Right ventricle myocardium superior (tissue), 1 donor: ENCODE data around the gene RALGAPA2. TPM values are rescaled to one million over a fixed set of nuclear protein-coding genes. Genes with fewer than 3 reads are reported as not detected.

Experiments used
- ATAC-seq: fragments of 200-7000 bp; cut with Tn5 transposase; one replicate; pipeline ENCODE4 v1.9.1; 2020; ENCODE audit warnings: mild to moderate bottlenecking; ENCODE audit not compliant: poor library complexity
- DNase-seq: peaks from one replicate; pipeline ENCODE4 v3.0.0-alpha.2; 2020
- intact Hi-C: fragments of 100-400 bp; cut with DNase I; formaldehyde crosslinking; loops from one replicate; pipeline ENCODE4 v1.11.2; 2022
- total RNA-seq: library from RNA; stranded (reverse); fragmentation: NEBNext Ultra II Directional; extraction: Animal tissue kit (Norgen Biotek cat#: 25700); gene quantifications from one replicate; pipeline ENCODE4 v1.2.1, GENCODE V29; 2021
- donor health status: DM: no; HTN: yes; CAD: no; lungs with severe emphysema.

Gene RALGAPA2
- total RNA-seq, 1 donor from 2014 or later = 15.5 TPM

DNA sequence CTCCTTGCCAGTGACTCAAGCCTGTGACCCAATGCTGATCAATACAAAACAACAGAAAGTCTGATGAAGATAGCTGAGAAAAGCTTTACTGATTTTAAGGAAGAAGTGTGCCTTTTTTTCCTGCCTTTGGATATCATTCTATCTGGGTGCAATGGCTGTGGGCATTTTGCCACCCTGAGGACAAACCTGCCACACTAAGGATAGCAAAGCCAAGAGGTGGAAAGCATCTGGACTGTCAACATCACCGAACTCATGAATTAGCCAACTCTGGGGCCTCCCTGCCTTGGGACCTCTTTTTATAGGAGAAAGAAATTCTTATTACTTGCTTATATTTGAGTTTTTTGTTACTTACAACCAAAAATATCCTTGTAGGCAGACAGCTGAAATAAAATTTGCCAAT lies 19.9 kb downstream of the RALGAPA2 start:
- DNase-seq (no peak), ATAC-seq (no peak)
- intact Hi-C loops = no loop called here

DNA sequence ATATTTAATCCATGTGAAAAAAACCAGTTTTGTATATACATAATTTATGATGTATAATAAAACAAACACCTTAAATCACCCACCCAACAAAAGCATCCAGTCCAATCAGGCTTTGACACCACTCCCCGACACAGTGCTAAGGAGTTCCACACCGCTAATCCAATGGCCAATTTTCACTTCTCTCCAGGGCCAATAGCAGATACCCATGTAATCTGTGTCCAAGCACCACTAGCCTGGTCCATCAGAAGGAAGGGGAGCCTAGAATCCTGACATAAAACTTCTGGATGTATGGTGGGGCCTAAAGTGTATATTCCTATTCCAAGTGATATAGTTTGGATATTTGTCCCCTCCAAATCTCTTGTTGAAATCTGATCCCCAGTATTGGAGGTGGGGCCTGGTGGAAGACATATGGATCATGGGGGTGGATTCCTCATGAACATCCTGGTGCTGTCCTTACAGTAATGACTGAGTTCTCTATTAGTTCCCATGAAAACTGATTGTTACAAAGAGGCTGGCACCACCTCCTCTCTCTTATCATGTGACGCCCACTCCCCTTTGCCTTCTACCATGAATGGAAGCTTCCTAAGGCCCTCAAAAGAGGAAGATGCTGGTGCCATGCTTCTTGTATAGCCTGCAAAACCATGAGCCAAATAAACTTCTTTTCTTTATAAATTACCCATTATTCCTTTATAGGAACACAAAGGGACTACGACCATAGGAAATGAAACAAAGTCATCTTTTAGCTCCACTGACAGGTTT lies 20.8 kb downstream of the RALGAPA2 start:
- ATAC-seq (no peak), DNase-seq (no peak)
- intact Hi-C loops = no loop called here

DNA sequence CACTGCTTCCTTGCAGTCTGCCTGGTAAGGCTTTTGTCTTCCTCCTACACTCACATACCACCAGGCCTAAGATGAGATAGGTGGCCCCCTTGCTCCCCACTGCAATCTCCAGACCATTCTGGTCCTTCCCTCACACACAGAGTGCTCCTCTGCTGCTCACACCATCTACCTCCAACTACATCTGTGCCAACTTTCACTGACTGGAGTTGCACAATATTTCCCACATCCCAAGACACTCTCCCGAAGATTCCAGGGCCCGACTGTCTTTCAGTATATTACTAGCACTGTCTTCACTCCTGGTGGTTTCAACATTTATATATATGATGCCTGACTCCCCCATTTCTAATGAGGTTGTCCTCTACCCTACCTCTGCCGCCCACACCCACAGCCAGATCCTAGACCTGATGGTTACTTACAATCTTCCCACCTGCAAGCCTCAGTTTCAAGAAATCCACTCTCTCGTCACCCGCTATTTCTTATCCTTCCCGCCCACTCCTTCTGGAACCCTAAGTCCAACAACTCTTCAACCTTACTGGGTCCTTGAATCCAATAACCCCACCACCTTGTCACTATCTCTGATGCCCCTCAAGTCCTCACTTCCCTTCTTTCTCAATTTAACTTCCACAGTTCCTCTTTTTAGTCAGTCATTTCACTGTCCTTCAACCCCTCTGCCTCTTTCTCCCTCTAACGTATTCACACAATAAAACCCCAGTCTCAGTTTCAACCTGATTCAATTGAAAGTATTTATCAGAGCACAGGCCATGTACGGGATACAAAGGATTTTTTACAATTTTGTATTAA lies 21.6 kb downstream of the RALGAPA2 start:
- no peak for ATAC-seq
- DNase-seq = no peak
- intact Hi-C loops = no loop called here

DNA sequence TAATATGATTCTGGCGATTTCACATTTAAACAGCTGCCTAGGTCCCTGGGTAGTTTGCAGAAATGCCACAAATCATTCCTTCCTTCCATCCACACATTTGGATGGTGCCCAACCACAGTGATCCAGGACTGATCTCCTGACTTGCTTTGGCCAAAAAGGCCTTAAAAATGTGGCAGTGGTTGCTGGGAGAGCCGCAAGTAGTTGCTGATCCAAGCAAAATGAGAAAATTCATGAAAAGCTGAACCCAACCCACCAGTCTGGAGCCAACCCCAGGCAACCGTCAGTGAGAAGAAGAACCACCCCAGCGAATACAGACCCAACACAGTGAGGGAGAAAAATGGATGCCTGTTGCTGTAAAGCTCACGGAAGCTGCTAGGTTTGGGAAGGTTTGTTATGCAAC lies 25.1 kb downstream of the RALGAPA2 start:
- intact Hi-C loops = no loop called here
- ATAC-seq = no peak
- no peak for DNase-seq

DNA sequence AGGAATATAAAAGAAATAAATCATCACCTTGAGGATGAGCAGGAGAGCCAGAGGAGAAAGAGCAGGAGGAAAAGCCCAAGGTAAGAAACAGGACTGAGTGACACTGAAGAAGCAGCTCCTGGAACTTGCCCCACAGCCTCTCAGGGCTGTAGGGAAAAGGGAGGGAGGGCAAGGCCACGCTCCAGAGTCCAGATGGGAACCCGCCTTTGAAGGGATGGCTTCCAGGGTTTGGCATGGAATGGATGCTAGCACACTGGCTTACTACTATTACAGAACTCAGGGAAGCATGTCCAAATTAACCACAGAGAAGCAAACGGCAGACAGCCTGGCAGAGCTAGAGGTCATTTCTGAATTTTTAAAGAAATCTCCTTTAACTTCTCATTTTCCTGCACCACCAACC lies 26.8 kb downstream of the RALGAPA2 start:
- intact Hi-C loops = no loop called here
- DNase-seq (no peak), ATAC-seq (no peak)

DNA sequence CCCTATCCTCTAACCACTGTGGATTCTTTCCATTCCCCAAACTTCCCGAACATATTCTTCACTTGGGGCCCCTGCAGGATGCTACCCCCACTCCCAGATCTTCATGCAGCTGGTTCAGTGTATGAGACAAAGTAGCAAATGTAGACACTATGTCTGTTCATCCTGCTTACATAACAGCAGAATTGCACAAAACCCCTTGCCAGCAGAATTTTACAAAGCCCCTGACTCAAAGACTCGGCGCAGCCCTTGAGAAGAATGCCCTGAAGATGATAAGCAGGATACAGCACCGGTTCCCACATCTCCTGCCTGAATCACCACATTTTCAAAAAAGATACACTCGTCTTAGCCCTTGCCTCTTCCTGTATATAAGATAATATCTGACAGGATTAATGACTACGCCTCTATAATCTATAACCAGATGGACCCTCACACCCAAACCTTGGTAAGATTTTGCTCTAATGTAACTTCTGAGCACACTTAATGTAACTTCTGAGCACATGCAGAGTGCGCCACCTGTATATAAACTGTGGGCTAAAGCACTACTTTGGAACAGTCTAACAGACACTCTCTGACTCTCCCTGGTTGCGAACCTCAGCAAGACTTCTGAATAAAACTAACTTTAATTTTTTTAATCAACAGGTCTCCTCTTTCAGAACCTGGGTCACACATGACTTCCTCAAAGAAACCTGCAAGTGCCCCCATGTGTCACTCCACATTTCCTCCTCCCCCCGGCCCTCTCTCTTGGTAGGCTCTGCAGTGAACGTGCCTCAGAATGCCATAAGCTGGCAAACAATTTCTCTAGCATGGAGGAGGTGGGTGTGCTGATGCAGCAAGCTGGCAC lies 28.7 kb downstream of the RALGAPA2 start:
- intact Hi-C loops = no loop called here
- ATAC-seq (no peak), DNase-seq (no peak)

DNA sequence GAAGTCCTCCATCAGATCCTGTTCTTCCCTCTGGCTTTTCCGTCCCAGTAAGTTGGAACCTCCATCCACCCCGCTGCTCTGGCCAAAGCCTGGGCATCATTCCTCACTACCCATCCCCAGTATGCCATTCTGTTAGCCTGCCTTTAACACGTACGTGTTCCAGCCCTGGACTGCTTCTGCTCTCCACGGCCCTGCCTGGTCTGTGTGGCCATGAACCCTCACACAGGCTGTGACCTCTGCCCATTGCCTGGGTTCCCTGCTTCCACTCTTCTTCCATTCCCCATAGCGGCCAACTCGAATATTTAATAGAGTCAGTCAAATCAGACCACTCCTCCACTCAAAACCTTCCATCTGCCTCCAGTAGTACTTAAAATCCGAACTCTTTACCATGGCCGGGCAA lies 29.4 kb downstream of the RALGAPA2 start:
- ATAC-seq = no peak
- intact Hi-C loops = no loop called here

DNA sequence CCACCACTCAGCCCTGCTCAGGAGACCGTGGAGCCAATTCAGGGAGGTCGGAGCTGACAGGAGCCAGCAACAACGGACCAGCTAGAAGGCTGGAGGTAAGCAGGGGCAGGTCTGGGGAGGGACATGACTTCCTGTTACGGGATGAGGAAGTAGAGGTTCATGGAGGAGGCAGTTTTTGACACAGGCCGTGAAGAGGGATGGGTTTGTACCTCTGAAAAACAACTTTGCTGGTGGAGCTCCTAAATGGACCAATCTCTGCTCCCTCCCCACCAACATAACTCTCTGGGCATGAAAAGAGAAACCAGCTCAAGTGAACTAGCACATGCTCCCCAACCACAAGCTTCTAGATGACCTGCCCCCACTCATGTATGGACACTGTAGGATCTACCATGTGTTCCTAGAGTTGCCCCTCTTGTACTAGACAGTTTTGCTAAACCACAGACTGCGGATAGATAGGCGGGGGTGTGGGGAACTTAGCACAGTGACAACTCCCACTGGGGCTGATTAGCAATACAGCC lies 31.4 kb downstream of the RALGAPA2 start:
- intact Hi-C loops = no loop called here
- DNase-seq = no peak
- ATAC-seq = no peak

More for the DNA sequence above, 29.4 kb downstream of the RALGAPA2 start:
- DNase-seq = no peak

DNA sequence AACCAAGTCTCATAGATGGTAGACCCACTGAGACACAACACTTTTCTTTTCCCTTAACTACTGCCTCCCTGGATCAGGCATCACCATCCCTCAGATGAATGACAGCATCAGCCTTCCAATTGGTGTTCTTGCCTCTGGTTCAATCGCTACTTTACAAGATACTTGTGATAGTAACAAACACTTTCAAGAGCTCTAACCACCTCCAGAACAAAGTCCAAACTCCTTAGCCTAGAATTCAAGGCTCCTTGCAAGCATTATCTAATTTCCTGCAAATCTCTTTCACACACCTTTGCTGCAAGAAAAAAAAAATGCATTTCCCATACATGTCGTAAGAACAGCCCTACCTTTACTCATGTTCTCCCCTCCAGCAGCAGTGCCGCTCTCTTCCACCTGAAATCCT lies 33.1 kb downstream of the RALGAPA2 start:
- intact Hi-C loops = no loop called here
- ATAC-seq (no peak), DNase-seq (no peak)

DNA sequence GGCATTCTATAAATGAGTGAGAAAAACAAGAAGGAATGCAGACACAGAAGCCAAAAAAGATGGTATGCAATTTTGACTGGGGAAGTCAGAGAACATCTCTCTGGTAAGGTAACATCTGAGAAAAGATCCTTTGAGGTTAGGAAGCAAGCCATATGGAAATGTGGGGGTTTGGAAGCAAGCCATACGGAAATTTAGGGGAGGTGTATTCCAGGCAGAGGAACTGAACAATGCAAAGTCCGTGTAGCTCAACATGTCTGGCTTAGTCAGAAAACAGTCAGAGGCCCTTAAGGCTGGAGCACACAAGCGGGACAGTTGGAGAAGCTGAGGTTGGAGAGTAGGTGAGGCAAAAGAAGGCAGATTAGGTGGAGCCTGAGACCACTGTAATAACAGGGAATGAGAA lies 35.3 kb downstream of the RALGAPA2 start:
- DNase-seq (no peak), ATAC-seq (no peak)
- intact Hi-C loops = no loop called here

DNA sequence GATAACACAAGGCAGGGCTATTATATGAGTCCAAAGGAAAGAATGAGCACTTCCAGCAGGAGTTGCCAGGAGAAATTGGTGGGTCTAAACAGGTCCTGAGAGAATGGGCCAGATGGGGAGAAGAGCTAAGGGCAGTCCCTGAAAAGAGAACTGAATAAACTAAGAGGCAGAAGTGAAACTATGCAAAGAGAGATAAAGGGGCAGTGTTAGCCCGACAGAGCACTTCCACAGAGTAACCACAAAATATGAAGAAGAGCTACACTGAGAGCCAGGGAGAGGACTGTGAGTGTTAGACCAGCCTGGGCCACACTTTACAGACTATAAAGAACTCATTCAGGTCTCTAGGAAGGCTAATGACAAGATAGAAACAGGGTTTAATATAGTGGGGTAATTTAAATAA lies 43.8 kb downstream of the RALGAPA2 start:
- ATAC-seq (peak; percentile 52), DNase-seq (no peak)
- intact Hi-C loops = no loop called here

DNA sequence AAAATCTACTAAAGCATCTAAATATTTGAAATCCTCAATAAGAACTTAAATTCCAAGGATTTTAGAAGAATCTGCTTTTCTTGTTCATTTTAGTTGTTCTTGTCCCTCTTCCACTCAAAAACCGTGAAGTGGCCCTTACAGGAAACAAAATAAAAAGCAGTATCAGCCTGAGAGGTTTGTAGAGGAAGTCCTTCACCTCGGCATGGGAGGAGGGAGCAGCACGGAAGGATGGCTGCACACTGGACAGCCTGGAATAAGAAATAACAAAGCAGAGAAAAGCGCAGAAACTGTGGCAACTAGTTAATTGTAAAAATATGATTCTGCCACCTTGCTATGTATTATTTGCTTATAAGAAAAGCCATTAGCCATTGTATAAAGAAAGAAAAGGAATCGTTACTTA lies 46.1 kb downstream of the RALGAPA2 start:
- intact Hi-C loops = loop anchor here (2.0 kb wide), 1 partner anchor 158 kb away; no protein-coding TSS in a partner anchor
- no peak for DNase-seq
- no peak for ATAC-seq

DNA sequence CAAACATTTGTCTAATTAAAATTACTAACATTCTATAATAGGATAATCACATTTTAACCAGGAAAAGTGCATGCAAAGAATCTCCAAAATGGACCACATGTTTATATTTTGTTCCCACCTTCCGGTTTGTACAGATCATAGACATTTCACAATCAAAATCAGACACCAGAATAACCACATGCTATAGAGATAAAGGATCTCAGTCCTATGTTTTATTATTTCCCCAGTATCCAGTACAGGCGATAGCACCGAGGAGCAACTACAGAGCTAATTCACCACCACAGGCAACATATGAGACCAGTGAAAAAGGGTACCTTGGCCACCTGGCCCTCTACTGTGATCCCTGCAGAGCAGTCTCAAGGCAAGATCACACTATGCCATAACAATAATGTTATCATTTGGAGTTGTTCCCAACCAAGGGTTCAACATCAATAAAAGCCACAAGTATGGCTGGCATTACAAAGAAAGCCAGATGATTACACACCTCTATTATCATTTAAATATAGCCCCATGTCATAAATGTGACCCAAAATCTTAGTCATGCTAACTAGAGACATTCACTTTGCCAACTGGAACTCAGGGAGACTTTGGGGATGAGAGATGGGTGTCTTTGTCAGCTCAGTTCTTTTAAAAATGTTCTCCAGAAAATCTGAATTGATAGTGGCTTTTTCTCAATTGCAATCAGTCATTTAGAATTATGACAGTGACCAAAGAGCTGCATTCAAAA lies 46.7 kb downstream of the RALGAPA2 start:
- DNase-seq (no peak), ATAC-seq (no peak)
- intact Hi-C loops = loop anchor here (2.0 kb wide), 1 partner anchor 159 kb away; no protein-coding TSS in a partner anchor

DNA sequence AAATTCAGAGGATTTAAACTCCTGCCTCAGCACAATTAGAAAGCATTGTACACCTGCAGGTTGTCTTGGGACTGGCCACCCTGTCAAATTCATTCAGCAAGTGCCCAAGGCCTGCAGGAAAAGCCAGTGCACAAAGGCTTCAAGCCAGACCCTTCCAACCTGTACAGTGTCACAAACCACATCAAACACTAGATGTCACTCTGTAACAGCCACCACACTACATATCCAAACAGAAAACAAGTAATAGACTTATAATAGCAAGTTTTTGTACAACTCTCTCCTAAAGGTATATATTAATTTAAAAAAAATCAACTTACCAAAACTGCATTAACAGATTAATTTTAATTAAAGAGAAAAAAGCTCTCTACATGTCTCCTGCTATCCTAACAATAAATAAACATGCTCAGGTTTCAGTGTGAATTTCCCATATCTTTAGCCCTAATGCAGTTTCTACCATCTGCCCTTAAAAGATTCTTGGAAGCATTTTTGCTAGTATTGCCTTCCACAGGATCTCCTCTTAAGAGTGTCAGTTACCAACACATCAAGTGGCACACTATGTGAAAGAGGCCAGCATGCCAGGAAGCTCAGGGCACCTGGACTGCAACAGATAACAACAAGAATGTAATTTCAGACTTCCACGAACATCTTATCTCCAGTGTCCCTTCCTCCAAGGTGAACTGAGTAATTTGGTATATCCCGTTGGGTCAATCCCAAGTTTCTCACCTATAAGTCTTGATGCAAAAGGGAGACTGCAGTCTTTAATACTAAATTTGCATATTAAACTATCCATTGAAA lies 47.5 kb downstream of the RALGAPA2 start:
- intact Hi-C loops = no loop called here
- DNase-seq (no peak), ATAC-seq (peak; percentile 85)

DNA sequence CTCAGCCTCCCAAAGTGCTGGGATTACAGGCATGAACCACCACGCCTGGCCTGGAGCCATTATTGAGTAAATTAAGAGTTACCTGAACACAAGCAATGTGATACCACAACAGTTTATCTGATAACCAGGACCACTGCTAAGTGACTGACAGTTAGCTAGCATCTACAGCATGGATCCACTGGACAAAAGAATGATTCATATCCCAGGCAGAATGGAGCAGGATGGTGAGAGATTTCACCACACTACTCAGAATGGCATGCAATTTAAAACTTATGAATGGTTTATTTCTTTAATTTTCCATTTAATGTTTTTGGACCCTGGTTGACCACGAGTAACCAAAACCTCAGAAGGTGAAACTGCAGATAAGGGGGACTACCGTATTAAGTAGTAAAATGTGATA lies 48.6 kb downstream of the RALGAPA2 start:
- no peak for DNase-seq

DNA sequence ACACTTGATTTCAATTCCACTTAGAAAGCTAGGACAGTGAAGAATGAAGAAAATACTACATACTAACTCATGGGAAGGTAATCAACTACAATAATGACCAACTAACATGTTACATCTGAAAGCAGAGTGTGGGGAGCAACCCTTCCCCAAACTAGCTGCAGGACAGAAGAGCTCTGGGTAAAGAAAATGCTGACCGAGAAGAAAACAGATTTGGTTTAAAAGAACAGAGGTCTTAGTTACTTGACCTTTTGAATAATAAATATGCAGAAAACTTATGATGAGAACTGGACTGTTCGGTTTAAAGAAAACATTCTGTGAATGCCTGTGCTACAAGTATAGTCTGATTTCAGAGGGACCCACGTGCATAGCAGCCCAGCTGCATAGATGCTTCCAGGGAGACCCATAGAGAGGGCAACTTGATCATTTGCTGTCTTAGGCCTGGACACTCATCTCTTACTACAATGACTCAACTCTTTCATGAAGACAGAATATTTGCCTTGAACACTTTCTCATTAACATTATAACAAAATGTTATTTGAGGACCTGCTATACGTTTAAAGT lies 53.5 kb downstream of the RALGAPA2 start:
- DNase-seq = no peak
- intact Hi-C loops = no loop called here
- ATAC-seq = no peak

More for the DNA sequence above, 48.6 kb downstream of the RALGAPA2 start:
- no peak for ATAC-seq
- intact Hi-C loops = no loop called here

DNA sequence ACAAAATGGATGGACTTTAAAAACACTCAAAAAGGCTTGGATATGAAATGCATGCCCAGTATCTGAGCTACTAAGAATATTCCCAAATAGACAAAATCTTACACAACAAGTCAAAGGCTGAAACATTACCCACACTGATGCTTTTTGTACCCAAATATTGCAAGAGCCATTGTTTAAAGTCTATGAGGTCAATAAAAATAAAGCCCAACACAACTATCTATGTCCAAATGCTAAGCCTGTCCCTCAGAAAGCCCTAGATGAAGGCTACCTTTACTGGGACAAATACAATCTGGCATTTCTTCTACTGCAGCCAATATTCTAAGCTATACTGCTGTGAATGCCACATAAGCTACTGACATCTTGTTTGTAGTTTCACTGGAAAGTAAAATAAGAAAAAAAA lies 54.3 kb downstream of the RALGAPA2 start:
- ATAC-seq (no peak), DNase-seq (no peak)
- intact Hi-C loops = no loop called here
